MCF 10A (cell line): Measurements from ENCODE around the gene ZNF138. TPM values are rescaled to one million over a fixed set of nuclear protein-coding genes. Genes with fewer than 3 reads are reported as not detected.
"Not testable (repeated sequence)": the region's sequence is repeated elsewhere in the genome, so short reads cannot be mapped to it uniquely, and the experiment has no call there.

ENCODE experiments used
- BruUV-seq: library from RNA; stranded (reverse); fragments of 400-500 nt; replicated peaks from 2 replicates; lab custom pipeline; 2021; lab: Mats Ljungman, UMichigan
- CTCF ChIA-PET: fragments of 300-600 bp; sonication (Branson Sonifier 250); formaldehyde crosslinking; extraction: SDS; loops from one replicate; lab custom pipeline; 2021; ENCODE audit warnings: antibody characterized with exemption, inconsistent platforms; lab: Yijun Ruan, JAX
- POLR2A ChIA-PET: fragments of 300-600, 350-650 bp; sonication (Branson Sonifier 250); formaldehyde crosslinking; extraction: SDS; loops from one replicate; lab custom pipeline; 2020; ENCODE audit warnings: antibody characterized with exemption, inconsistent platforms; lab: Yijun Ruan, JAX
- DNase-seq: peaks from one replicate; pipeline ENCODE4 v3.0.0-alpha.2; 2018; ENCODE audit not compliant: unreplicated experiment
- H3K27ac Mint-ChIP-seq: one replicate; pipeline ENCODE4 v1.8.0; 2022; ENCODE audit warnings: mild to moderate bottlenecking, low read depth, mixed read lengths; ENCODE audit not compliant: unreplicated experiment
- H3K27me3 Mint-ChIP-seq: one replicate; pipeline ENCODE4 v1.8.0; 2022; ENCODE audit warnings: mixed read lengths; ENCODE audit not compliant: insufficient read depth, unreplicated experiment
- H3K36me3 Mint-ChIP-seq: one replicate; pipeline ENCODE4 v1.8.0; 2022; ENCODE audit warnings: mild to moderate bottlenecking, moderate library complexity, mixed read lengths; ENCODE audit not compliant: insufficient read depth, unreplicated experiment
- H3K4me1 Mint-ChIP-seq: one replicate; pipeline ENCODE4 v1.8.0; 2022; ENCODE audit warnings: mixed read lengths; ENCODE audit not compliant: insufficient read depth, unreplicated experiment
- H3K4me3 Mint-ChIP-seq: one replicate; pipeline ENCODE4 v1.8.0; 2022; ENCODE audit warnings: mild to moderate bottlenecking, moderate library complexity, mixed read lengths; ENCODE audit not compliant: unreplicated experiment
- H3K9me3 Mint-ChIP-seq: one replicate; pipeline ENCODE4 v1.8.0; 2022; ENCODE audit warnings: mixed read lengths; ENCODE audit not compliant: unreplicated experiment
- intact Hi-C: fragments of 100-400 bp; cut with micrococcal nuclease; formaldehyde crosslinking; loops from 2 replicates; pipeline ENCODE4 v1.14.1; 2022
- total RNA-seq: library from RNA; stranded (reverse); gene quantifications from 2 replicates; pipeline ENCODE4 v1.2.3, GENCODE V29; 2022
- TF ChIP-seq, protein P1 (sequence below): fragments of 200-600 bp; IDR thresholded peaks from one replicate; pipeline ENCODE4 v1.8.0; 2022; ENCODE audit warnings: antibody characterized with exemption, mild to moderate bottlenecking; ENCODE audit not compliant: unreplicated experiment

The ZNF138 gene
- total RNA-seq, 1 experiment from 2014 or later = 3.3 TPM

- ChIA-PET CTCF (no interaction called here), POLR2A (no interaction called here)
- H3K36me3 Mint-ChIP-seq = no peaks in the 10 kb centered on the region
- H3K9me3 Mint-ChIP-seq = no peaks in the 10 kb centered on the region
- H3K27ac Mint-ChIP-seq = no peak overlapping the region
- intact Hi-C loops = no loop called here
- no peak overlapping the region for H3K4me3 Mint-ChIP-seq
- H3K27me3 Mint-ChIP-seq = no peaks in the 10 kb centered on the region
- TF ChIP-seq, protein P1, sequence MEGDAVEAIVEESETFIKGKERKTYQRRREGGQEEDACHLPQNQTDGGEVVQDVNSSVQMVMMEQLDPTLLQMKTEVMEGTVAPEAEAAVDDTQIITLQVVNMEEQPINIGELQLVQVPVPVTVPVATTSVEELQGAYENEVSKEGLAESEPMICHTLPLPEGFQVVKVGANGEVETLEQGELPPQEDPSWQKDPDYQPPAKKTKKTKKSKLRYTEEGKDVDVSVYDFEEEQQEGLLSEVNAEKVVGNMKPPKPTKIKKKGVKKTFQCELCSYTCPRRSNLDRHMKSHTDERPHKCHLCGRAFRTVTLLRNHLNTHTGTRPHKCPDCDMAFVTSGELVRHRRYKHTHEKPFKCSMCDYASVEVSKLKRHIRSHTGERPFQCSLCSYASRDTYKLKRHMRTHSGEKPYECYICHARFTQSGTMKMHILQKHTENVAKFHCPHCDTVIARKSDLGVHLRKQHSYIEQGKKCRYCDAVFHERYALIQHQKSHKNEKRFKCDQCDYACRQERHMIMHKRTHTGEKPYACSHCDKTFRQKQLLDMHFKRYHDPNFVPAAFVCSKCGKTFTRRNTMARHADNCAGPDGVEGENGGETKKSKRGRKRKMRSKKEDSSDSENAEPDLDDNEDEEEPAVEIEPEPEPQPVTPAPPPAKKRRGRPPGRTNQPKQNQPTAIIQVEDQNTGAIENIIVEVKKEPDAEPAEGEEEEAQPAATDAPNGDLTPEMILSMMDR = no peak
- no TSS peak for BruUV-seq
- peaks cover 5% of the 10 kb centered on the region for H3K4me1 Mint-ChIP-seq
- no peak for DNase-seq
Observed at GRCh38 chr7:64853679-64854078, 59.5 kb downstream of the ZNF138 start.

GRCh38 chr7:64854969-64855368, 60.7 kb downstream of the ZNF138 start:
- Mint-ChIP-seq H3K27me3 (no peaks in the 10 kb centered on the region), H3K9me3 (no peaks in the 10 kb centered on the region), H3K27ac (no peak overlapping the region), H3K36me3 (no peaks in the 10 kb centered on the region), H3K4me1 (no peaks in the 10 kb centered on the region), H3K4me3 (no peak overlapping the region)
- TF ChIP-seq, protein P1 = no peak
- ChIA-PET CTCF (no interaction called here), POLR2A (no interaction called here)
- DNase-seq = no peak
- intact Hi-C loops = no loop called here
- no TSS peak for BruUV-seq

GRCh38 chr7:64863021-64863420, 68.8 kb downstream of the ZNF138 start:
- TF ChIP-seq, protein P1 = no peak
- no peaks in the 10 kb centered on the region for H3K27me3 Mint-ChIP-seq
- no peak overlapping the region for H3K27ac Mint-ChIP-seq
- no TSS peak for BruUV-seq
- no peaks in the 10 kb centered on the region for H3K4me1 Mint-ChIP-seq
- H3K4me3 Mint-ChIP-seq = no peak overlapping the region
- ChIA-PET CTCF (no interaction called here), POLR2A (no interaction called here)
- DNase-seq = no peak
- H3K9me3 Mint-ChIP-seq = peaks cover 6% of the 10 kb centered on the region
- no peaks in the 10 kb centered on the region for H3K36me3 Mint-ChIP-seq
- intact Hi-C loops = no loop called here

DNA sequence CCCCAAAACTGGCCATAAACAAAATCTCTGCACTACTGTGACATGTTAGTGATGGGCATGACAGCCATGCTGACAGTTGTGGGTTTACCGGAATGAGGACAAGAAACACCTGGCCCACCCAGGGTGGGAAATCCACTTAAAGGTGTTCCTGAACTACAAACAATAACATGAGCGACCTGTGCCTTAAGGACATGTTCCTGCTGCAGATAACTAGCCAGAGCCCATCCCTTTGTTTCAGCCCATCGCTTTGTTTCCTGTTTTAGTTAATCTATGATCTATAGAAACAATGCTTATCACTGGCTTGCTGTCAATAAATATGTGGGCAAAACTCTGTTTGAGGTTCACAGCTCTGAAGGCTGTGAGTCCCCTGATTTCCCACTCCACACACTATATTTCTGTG, 69.3 kb downstream of the ZNF138 start:
- POLR2A ChIA-PET, H3K27me3 Mint-ChIP-seq, CTCF ChIA-PET, H3K4me1 Mint-ChIP-seq, H3K9me3 Mint-ChIP-seq, H3K27ac Mint-ChIP-seq, H3K36me3 Mint-ChIP-seq, intact Hi-C loops, DNase-seq, BruUV-seq, H3K4me3 Mint-ChIP-seq: not testable (repeated sequence)

DNA sequence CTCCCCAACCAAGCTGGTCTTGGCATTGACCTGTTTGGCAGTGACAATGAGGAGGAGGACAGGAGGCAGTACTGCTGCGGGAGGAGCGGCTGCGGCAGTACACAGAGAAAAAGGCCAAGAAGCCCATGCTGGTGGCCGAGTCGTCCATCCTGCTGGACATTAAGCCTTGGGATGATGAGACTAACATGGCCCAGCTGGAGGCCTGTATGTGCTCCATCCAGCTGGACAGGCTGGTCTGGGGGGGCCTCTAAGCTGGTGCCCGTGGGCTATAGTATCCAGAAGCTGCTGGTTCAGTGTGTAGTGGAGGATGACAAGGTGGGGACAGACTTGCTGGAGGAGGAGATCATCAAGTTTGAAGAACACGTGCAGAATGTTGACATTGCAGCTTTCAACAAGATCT, 69.7 kb downstream of the ZNF138 start:
- no peak overlapping the region for H3K4me3 Mint-ChIP-seq
- ChIA-PET CTCF (no interaction called here), POLR2A (no interaction called here)
- peaks cover 6% of the 10 kb centered on the region for H3K9me3 Mint-ChIP-seq
- DNase-seq = no peak
- no peaks in the 10 kb centered on the region for H3K4me1 Mint-ChIP-seq
- intact Hi-C loops = no loop called here
- H3K27me3 Mint-ChIP-seq = no peaks in the 10 kb centered on the region
- no peaks in the 10 kb centered on the region for H3K36me3 Mint-ChIP-seq
- no peak overlapping the region for H3K27ac Mint-ChIP-seq
- TF ChIP-seq, protein P1 = no peak
- no TSS peak for BruUV-seq
